AG04450 (cell line): ENCODE data around the gene CACNA1C. TPM values are rescaled to one million over a fixed set of nuclear protein-coding genes. Genes with fewer than 3 reads are reported as not detected.

ENCODE experiments used
- CTCF ChIA-PET: fragments of 300-600, 350-600 bp; formaldehyde crosslinking; extraction: SDS; loops from one replicate; lab custom pipeline; 2022; ENCODE audit warnings: antibody characterized with exemption, inconsistent platforms; lab: Charles Lee
- POLR2A ChIA-PET: fragments of 350-600 bp; formaldehyde crosslinking; extraction: SDS; loops from one replicate; lab custom pipeline; 2021; ENCODE audit warnings: antibody characterized with exemption, inconsistent platforms; lab: Yijun Ruan, JAX
- DNase-seq: peaks from one replicate; pipeline ENCODE4 v3.0.0-alpha.2; 2011; ENCODE audit warnings: low read depth, low spot score
- H3K27ac ChIP-seq: one replicate; pipeline ENCODE4 v1.5.1; 2012; ENCODE audit warnings: low read depth, low read length, control low read depth
- H3K27me3 ChIP-seq: one replicate; pipeline ENCODE4 v1.6.0; 2012; ENCODE audit warnings: low read length; ENCODE audit not compliant: control insufficient read depth, insufficient read depth
- H3K4me3 ChIP-seq: 2 replicates; pipeline ENCODE4 v1.5.1; 2011; ENCODE audit warnings: mild to moderate bottlenecking, low read depth, low read length, control low read depth
- H3K9me3 ChIP-seq: 2 replicates; pipeline ENCODE4 v1.5.1; 2012; ENCODE audit warnings: low read length; ENCODE audit not compliant: control insufficient read depth, insufficient read depth
- polyA plus RNA-seq: library from polyadenylated mRNA; depleted of rRNA; stranded (reverse); fragments of >200 nt; gene quantifications from 2 replicates; pipeline ENCODE4 v1.2.3, GENCODE V29; 2011
- TF ChIP-seq, protein P1 (sequence below): IDR thresholded peaks from 2 replicates; pipeline ENCODE4 v1.5.1; 2011; ENCODE audit warnings: low read depth, low read length, control low read depth, inconsistent platforms

CACNA1C gene
- polyA plus RNA-seq, 1 experiment = 5.9 TPM

DNA sequence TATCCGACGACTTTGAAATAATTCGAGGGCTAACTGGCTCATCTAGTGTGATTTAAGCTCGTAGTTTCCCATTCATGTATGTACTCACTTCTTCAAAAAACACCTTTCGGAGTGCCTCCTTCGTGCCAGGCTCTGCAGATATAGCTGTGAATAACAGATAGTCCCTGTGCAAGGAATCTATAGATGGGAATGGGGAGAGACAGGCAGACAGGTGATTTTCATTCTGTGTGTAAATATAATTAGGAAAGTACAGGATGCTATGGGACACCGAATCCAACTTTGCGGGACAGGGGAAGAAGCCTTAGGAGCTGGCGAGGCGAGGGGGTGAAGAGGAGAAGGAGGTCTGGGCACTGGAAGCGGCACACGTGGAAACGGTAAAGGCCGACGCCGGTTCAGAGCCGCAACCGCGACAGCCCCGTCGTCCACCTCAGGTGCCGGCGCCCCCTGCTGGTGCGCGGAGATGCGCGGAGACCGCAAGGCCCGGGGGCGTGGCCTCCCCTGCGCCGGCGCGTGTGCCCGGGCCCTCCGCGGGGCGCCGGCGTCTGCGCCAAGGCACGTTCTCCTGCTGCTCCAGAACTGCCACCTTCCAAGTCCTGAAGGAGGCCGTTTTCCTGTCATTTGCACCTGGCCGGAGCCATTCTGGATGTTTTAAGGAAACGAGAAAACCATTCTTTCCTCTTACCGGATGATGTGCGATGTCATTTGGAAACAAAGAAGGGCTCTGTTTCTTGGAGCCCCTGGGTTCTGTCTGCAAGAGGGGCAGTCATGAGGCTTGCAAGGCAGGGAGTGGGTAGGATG is 18.0 kb upstream of the CACNA1C start:
- no peak for DNase-seq
- ChIA-PET CTCF (interaction anchor here (0.6 to 2.3 kb wide), 24 partner anchors 9 to 637 kb away, joined by 3 to 11 read pairs (median 4); partner anchors contain the start of gene DCP1B), POLR2A (no interaction called here)
- TF ChIP-seq, protein P1, sequence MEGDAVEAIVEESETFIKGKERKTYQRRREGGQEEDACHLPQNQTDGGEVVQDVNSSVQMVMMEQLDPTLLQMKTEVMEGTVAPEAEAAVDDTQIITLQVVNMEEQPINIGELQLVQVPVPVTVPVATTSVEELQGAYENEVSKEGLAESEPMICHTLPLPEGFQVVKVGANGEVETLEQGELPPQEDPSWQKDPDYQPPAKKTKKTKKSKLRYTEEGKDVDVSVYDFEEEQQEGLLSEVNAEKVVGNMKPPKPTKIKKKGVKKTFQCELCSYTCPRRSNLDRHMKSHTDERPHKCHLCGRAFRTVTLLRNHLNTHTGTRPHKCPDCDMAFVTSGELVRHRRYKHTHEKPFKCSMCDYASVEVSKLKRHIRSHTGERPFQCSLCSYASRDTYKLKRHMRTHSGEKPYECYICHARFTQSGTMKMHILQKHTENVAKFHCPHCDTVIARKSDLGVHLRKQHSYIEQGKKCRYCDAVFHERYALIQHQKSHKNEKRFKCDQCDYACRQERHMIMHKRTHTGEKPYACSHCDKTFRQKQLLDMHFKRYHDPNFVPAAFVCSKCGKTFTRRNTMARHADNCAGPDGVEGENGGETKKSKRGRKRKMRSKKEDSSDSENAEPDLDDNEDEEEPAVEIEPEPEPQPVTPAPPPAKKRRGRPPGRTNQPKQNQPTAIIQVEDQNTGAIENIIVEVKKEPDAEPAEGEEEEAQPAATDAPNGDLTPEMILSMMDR = peak; percentile 72
- H3K4me3 ChIP-seq = peak overlapping the region; percentile 55
- no peak overlapping the region for H3K27ac ChIP-seq
- no peaks in the 10 kb centered on the region; the same call in 1 of the 2 replicates for H3K9me3 ChIP-seq
- H3K27me3 ChIP-seq = peaks cover 32% of the 10 kb centered on the region

DNA sequence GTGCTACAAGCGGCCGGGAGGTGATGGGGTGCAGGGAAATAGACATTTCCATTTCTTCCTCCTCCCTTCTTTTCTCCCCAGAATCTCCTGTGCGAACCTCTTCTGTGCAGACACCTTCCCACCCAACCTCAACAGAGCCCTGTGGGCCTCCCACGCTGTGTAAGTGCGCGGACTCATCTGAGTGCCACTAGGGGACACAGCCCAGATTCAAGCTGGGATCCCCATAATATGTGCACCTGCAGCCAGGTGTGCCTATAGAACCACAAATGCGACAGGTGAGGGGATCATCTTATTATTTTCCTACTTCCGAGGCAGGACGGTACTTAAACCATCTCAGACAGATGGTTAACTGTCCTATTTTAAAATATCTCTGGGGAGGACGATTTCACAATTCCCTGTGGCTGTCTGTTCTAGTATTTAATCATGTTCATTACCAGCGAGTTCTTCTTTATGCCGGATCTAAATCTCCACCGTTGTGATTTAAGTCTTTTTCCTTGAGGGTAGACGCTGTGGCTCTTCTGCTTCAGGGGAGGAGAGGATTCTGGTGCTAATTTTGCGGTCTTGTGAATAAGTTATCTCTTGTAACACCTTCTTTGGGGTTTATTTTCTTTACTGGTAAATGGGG is 17.2 kb upstream of the CACNA1C start:
- DNase-seq = no peak
- TF ChIP-seq, protein P1 = no peak
- Histone ChIP-seq H3K27me3 (peaks cover 32% of the 10 kb centered on the region), H3K4me3 (peak overlapping the region; percentile 55), H3K9me3 (no peaks in the 10 kb centered on the region; the same call in 1 of the 2 replicates), H3K27ac (no peak overlapping the region)
- ChIA-PET POLR2A (no interaction called here), CTCF (interaction anchor here (0.7 to 2.1 kb wide), 11 partner anchors 8 to 550 kb away, joined by 3 to 9 read pairs (median 4); no protein-coding TSS in a partner anchor)

- TF ChIP-seq, protein P1 = no peak
- DNase-seq = no peak
- no peak overlapping the region for H3K4me3 ChIP-seq
- H3K27ac ChIP-seq = no peak overlapping the region
- H3K27me3 ChIP-seq = peaks cover 32% of the 10 kb centered on the region
- H3K9me3 ChIP-seq = no peaks in the 10 kb centered on the region; the same call in 1 of the 2 replicates
- ChIA-PET CTCF (no interaction called here), POLR2A (no interaction called here)
These were observed 13.8 kb upstream of the CACNA1C start for GRCh38 chr12:2039034-2039433.

DNA sequence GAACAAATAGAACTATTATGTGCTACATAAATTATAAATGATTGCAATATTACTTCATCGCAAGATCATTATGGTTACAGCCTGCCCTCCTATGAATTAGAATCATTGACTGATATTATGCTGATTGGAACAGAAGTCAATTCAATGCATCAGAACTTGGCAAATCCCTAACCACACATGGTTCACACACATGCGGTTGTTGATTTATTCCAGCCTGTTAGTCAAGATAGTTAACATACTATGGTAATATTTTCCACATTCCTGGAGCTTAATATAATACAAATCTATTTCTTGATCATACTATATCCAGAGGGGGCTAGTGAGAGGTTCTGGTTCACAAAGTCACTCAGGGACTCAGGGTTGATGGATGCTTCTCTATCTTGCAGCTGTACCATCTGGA is 9.7 kb upstream of the CACNA1C start:
- Histone ChIP-seq H3K27me3 (peaks cover 37% of the 10 kb centered on the region), H3K27ac (no peak overlapping the region), H3K9me3 (no peaks in the 10 kb centered on the region; the same call in 1 of the 2 replicates), H3K4me3 (no peak overlapping the region)
- TF ChIP-seq, protein P1 = no peak
- POLR2A ChIA-PET = no interaction called here
- no peak for DNase-seq
- CTCF ChIA-PET = no interaction called here

DNA sequence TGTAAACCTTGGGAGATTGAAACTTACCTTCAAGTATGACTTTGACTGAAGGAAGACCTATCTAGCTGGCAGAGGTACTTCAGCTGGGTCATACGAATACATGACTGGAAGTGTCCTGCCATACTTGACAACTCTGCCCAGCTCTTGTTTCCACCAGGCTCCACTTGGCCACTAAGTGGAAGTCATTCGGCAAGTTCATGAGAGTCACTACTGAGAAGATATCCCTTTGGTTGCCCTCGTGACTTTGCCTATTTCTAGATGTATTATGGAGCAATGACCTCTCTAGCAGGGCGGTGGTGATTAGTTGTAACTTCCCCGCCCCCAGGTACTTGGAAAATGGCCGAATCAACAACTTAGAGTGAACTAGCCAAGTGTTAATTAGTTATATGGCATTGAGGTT is 8.6 kb upstream of the CACNA1C start:
- H3K27ac ChIP-seq = no peak overlapping the region
- no peak overlapping the region for H3K4me3 ChIP-seq
- CTCF ChIA-PET = interaction anchor here (1.2 kb wide), 1 partner anchor 10 kb away, joined by 7 read pairs; no protein-coding TSS in a partner anchor
- TF ChIP-seq, protein P1 = no peak
- peaks cover 38% of the 10 kb centered on the region for H3K27me3 ChIP-seq
- H3K9me3 ChIP-seq = no peaks in the 10 kb centered on the region; the same call in 1 of the 2 replicates
- POLR2A ChIA-PET = no interaction called here
- no peak for DNase-seq
